Duodenal mucosa (tissue), 2 donors: ENCODE measurements around the gene TBC1D16.

Source experiments
- H3K27ac ChIP-seq: one replicate; pipeline ENCODE4 v1.7.0; 2013; ENCODE audit warnings: low read depth, low read length
- H3K27me3 ChIP-seq, 2 donors: one replicate each; pipeline ENCODE4 v1.7.0; 2013; ENCODE audit warnings: low read length in 2 of 2, control low read depth in 1 of 2; ENCODE audit not compliant: insufficient read depth in 2 of 2, control insufficient read depth in 1 of 2
- H3K36me3 ChIP-seq, 2 donors: one replicate each; pipeline ENCODE4 v1.7.0; 2013; ENCODE audit warnings: low read length in 2 of 2, control low read depth in 1 of 2; ENCODE audit not compliant: insufficient read depth in 2 of 2, control insufficient read depth in 1 of 2
- H3K4me1 ChIP-seq, 2 donors: one replicate each; pipeline ENCODE4 v1.7.0; 2013; ENCODE audit warnings: low read length in 2 of 2, control low read depth in 1 of 2; ENCODE audit not compliant: insufficient read depth in 2 of 2, control insufficient read depth in 1 of 2
- H3K4me3 ChIP-seq, 2 donors: one replicate each; pipeline ENCODE4 v1.7.0; 2013; ENCODE audit warnings: low read length in 2 of 2, low read depth in 1 of 2
- H3K9ac ChIP-seq, 2 donors: one replicate each; pipeline ENCODE4 v1.7.0; 2013; ENCODE audit warnings: low read length in 2 of 2, low read depth in 1 of 2
- H3K9me3 ChIP-seq, 2 donors: one replicate each; pipeline ENCODE4 v1.7.0; 2013; ENCODE audit warnings: low read length in 2 of 2, control low read depth in 1 of 2; ENCODE audit not compliant: control insufficient read depth in 1 of 2

Gene TBC1D16

GRCh38 chr17:79921411-79922115 is 114.1 kb downstream of the TBC1D16 start:
- no peaks in the 10 kb centered on the region for H3K27me3 ChIP-seq

GRCh38 chr17:79920751-79921410 is 114.8 kb downstream of the TBC1D16 start:
- Histone ChIP-seq H3K9me3 (no peaks in the 10 kb centered on the region), H3K27ac (no peak overlapping the region), H3K4me1 (peaks cover 60 to 69% of the 10 kb centered on the region in 2 donors), H3K36me3 (no peaks in the 10 kb centered on the region), H3K4me3 (peak overlapping the region; percentile 66 to 72), H3K27me3 (no peaks in the 10 kb centered on the region), H3K9ac (peak overlapping the region; percentile 16 to 85)

More at GRCh38 chr17:79921411-79922115, 114.1 kb downstream of the TBC1D16 start:
- Histone ChIP-seq H3K4me3 (peak overlapping the region; percentile 66 to 72), H3K4me1 (peaks cover 66 to 69% of the 10 kb centered on the region in 2 donors), H3K9ac (peak overlapping the region; percentile 16 to 85), H3K9me3 (no peaks in the 10 kb centered on the region), H3K36me3 (no peaks in the 10 kb centered on the region), H3K27ac (peak overlapping the region; percentile 3)

- H3K4me1 ChIP-seq: peaks cover 60 to 70% of the 10 kb centered on the region in 2 donors
- peak overlapping the region; percentile 66 to 72 for H3K4me3 ChIP-seq
- H3K27me3 ChIP-seq: no peaks in the 10 kb centered on the region
- H3K27ac ChIP-seq: peak overlapping the region; percentile 7
- H3K36me3 ChIP-seq: no peaks in the 10 kb centered on the region
- H3K9ac ChIP-seq: peak overlapping the region; percentile 85 to 90
- H3K9me3 ChIP-seq: no peaks in the 10 kb centered on the region
These were observed 115.6 kb downstream of the TBC1D16 start for GRCh38 chr17:79919862-79920720.

GRCh38 chr17:79919164-79919585 is 116.5 kb downstream of the TBC1D16 start:
- H3K9me3 ChIP-seq: no peaks in the 10 kb centered on the region
- peak overlapping the region; percentile 87 for H3K27ac ChIP-seq
- H3K4me3 ChIP-seq: peak overlapping the region; percentile 66 to 72
- no peaks in the 10 kb centered on the region for H3K36me3 ChIP-seq
- H3K4me1 ChIP-seq: peaks cover 51 to 61% of the 10 kb centered on the region in 2 donors
- no peaks in the 10 kb centered on the region for H3K27me3 ChIP-seq
- peak overlapping the region; percentile 85 to 90 for H3K9ac ChIP-seq

GRCh38 chr17:79918581-79919163 is 117.0 kb downstream of the TBC1D16 start:
- Histone ChIP-seq H3K4me3 (peak overlapping the region in 1 of 2 donors; percentile 16), H3K9me3 (no peaks in the 10 kb centered on the region), H3K27me3 (no peaks in the 10 kb centered on the region), H3K9ac (peak overlapping the region; percentile 62 to 90), H3K36me3 (no peaks in the 10 kb centered on the region), H3K27ac (peak overlapping the region; percentile 59), H3K4me1 (peaks cover 48 to 56% of the 10 kb centered on the region in 2 donors)

- Histone ChIP-seq H3K9me3 (no peaks in the 10 kb centered on the region), H3K4me3 (no peak overlapping the region), H3K27ac (no peak overlapping the region), H3K27me3 (no peaks in the 10 kb centered on the region), H3K4me1 (peaks cover 43 to 56% of the 10 kb centered on the region in 2 donors), H3K36me3 (no peaks in the 10 kb centered on the region), H3K9ac (no peak overlapping the region)
These were observed 117.7 kb downstream of the TBC1D16 start for GRCh38 chr17:79917902-79918484.

- H3K9ac ChIP-seq: no peak overlapping the region
- no peaks in the 10 kb centered on the region for H3K9me3 ChIP-seq
- H3K27me3 ChIP-seq: no peaks in the 10 kb centered on the region
- H3K4me3 ChIP-seq: no peak overlapping the region
- H3K27ac ChIP-seq: no peak overlapping the region
- H3K36me3 ChIP-seq: no peaks in the 10 kb centered on the region
- peaks cover 37 to 50% of the 10 kb centered on the region in 2 donors for H3K4me1 ChIP-seq
These were observed 118.4 kb downstream of the TBC1D16 start for GRCh38 chr17:79916991-79917901.

GRCh38 chr17:79916506-79916905 is 119.2 kb downstream of the TBC1D16 start:
- H3K4me1 ChIP-seq: peaks cover 35 to 44% of the 10 kb centered on the region in 2 donors
- H3K27me3 ChIP-seq: no peaks in the 10 kb centered on the region
- H3K9me3 ChIP-seq: no peaks in the 10 kb centered on the region
- no peak overlapping the region for H3K4me3 ChIP-seq
- no peak overlapping the region for H3K9ac ChIP-seq
- H3K36me3 ChIP-seq: no peaks in the 10 kb centered on the region
- no peak overlapping the region for H3K27ac ChIP-seq
